Retinal pigment epithelial cell (primary cell): ENCODE measurements around the gene ANKRD27.
"Not testable (repeated sequence)": the region's sequence is repeated elsewhere in the genome, so short reads cannot be mapped to it uniquely, and the experiment has no call there.

Experiments
- DNase-seq: peaks from one replicate; pipeline ENCODE4 v3.0.0-alpha.2; 2010; ENCODE audit warnings: low read depth
- H3K4me3 ChIP-seq: 2 replicates; pipeline ENCODE4 v1.5.1; 2011; ENCODE audit warnings: mild to moderate bottlenecking, low read length, control low read depth, moderate library complexity
- TF ChIP-seq, protein P1 (sequence below): conservative IDR thresholded peaks from 2 replicates; pipeline ENCODE4 v1.5.1; 2011; ENCODE audit warnings: low read depth, low read length, control low read depth, inconsistent platforms

Gene ANKRD27

DNA sequence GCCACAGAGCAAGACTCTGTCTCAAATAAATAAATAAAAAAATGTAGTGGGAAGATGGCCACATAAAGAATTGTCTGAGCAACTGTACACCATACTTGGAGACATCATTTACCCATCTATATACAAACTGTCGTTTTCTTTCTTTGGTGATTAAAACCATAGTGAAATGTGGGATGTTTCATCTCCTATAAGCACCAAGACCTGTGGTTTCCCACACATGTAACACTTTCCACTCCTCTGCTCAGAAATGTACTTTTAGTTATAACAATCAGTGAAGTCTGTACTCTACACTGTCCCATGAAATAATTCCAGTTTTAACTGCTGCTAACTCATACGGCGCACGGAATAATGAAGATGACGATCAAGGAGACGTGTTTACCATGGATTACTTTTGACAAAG, 75.7 kb downstream of the ANKRD27 start:
- no peak overlapping the region for H3K4me3 ChIP-seq
- DNase-seq: no peak
- TF ChIP-seq, protein P1, sequence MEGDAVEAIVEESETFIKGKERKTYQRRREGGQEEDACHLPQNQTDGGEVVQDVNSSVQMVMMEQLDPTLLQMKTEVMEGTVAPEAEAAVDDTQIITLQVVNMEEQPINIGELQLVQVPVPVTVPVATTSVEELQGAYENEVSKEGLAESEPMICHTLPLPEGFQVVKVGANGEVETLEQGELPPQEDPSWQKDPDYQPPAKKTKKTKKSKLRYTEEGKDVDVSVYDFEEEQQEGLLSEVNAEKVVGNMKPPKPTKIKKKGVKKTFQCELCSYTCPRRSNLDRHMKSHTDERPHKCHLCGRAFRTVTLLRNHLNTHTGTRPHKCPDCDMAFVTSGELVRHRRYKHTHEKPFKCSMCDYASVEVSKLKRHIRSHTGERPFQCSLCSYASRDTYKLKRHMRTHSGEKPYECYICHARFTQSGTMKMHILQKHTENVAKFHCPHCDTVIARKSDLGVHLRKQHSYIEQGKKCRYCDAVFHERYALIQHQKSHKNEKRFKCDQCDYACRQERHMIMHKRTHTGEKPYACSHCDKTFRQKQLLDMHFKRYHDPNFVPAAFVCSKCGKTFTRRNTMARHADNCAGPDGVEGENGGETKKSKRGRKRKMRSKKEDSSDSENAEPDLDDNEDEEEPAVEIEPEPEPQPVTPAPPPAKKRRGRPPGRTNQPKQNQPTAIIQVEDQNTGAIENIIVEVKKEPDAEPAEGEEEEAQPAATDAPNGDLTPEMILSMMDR: no peak

DNA sequence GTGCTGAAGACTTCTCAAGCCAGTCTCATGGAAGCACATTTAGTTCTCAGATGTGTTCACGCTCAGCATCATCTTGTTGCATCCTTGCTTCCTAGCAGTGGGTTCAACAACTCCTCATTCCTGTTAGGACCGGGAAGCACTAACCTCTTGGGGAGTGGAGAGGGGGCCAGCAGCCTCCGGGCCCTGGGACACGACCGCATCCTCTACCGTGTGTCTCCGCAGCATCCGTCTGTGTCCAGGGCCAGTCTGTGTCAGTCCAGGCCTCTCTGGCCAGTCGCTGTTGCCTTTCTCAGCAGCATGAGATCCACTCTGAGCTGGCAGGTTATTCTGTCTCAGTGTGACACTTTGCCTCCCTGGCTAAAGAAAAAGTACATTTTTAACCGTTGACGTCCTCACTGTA, 77.0 kb downstream of the ANKRD27 start:
- no peak overlapping the region for H3K4me3 ChIP-seq
- DNase-seq: no peak
- TF ChIP-seq, protein P1: no peak

DNA sequence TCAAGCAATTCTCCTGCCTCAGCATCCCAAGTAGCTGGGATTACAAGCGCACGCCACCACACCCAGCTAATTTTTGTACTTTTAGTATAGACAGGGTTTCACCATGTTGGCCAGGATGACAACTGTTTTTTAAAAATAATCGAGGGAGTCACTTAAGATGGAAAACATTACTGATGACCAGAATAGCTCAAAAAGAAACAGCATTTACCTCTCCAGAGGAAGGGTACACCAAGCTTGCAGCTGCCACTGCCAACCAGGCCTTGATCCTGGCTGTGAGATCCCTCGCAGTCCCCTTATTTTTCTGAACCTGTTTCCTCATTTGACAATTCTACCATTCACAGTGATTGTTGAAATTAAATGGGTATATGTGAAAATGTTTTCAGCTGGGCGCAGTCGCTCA, 79.5 kb downstream of the ANKRD27 start:
- no peak overlapping the region for H3K4me3 ChIP-seq
- TF ChIP-seq, protein P1: no peak
- no peak for DNase-seq

DNA sequence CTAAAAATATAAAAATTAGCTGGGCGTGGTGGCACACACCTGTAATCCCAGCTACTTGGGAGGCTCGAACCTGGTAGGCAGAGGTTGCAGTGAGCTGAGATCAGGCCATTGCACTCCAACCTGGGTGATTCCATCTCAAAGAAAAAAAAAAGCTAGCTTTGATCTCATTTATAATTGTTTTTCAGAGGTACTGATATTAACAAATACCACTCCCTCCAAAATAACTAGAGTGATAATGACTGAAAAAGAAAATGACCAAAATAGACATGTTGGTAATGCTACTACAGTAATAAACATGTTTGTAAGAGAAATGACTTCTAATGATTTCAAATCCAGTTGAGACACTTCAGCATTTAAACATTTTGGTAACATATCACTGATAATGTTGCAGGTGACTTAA, 81.0 kb downstream of the ANKRD27 start:
- H3K4me3 ChIP-seq: no peak overlapping the region
- TF ChIP-seq, protein P1: no peak
- no peak for DNase-seq

DNA sequence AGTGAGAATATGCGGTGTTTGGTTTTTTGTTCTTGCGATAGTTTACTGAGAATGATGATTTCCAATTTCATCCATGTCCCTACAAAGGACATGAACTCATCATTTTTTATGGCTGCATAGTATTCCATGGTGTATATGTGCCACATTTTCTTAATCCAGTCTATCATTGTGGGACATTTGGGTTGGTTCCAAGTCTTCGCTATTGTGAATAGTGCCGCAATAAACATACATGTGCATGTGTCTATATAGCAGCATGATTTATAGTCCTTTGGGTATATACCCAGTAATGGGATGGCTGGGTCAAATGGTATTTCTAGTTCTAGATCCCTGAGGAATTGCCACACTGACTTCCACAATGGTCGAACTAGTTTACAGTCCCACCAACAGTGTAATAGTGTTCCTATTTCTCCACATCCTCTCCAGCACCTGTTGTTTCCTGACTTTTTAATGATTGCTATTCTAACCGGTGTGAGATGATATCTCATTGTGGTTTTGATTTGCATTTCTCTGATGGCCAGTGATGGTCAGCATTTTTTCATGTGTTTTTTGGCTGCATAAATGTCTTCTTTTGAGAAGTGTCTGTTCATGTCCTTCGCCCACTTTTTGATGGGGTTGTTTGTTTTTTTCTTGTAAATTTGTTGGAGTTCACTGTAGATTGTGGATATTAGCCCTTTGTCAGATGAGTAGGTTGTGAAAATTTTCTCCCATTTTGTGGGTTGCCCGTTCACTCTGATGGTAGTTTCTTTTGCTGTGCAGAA, 87.1 kb downstream of the ANKRD27 start:
- DNase-seq, H3K4me3 ChIP-seq: not testable (repeated sequence)

DNA sequence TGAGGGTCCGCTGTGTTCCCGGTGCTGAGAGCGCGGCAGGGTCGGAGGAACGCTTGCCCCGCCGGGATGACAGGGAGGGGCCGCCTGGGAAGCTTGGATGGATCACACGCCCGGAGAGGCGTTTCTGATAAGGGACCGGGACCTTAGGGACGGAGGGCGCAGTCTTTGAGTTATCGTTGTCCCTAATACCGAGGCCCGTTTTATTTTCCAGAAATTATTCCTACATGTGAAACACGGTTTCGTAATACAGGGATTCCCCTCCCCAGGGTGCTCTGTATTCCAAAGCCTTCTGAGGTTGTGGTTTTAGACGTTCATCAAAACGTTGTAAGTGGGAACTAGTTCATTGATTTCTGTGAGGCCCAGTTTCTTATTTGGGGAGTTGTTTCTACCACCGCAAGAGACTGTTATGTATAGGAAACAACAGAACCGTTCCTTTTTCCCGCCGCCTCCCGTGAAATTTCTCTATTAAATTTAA, 93.2 kb downstream of the ANKRD27 start:
- DNase-seq: no peak

DNA sequence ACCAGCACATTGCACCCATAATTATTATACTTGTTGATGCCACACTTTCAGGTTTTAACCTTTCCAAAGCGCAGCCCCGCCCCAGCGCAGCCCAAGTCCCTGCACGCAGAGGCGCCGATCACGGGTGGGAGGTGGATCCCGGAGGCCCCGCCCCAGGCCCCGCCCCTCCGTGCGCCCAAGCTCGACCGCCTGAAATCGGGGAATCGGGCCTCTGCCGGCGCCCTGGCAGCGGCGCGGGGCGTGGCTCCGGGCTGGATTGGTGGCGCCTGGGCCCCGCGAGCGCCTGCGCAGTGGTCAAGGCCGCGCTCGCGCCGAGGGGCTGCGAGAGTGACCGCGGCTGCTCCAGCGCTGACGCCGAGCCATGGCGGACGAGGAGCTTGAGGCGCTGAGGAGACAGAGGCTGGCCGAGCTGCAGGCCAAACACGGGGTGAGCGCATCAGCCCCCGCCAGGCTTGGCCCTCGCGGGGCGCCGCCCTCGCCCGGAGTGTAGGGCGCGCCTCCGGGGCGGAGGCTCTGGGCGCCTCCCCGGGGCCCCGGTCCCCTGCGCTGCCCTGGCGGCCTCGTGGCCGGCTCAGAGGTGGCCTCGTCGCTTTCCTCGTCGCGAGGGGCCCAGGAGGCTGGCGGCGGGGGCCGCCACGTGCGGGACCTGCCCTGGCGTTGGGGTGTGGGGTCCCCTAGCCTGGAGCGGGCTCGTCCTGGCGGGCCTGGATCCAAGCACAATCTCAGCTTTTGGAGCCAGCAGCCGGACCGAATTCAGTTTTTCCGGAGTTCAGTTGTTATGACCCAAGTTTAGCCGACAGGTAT, 93.9 kb downstream of the ANKRD27 start, which contains the start of gene PDCD5:
TSS of gene PDCD5 (plus strand) at position 290 of the 804 bp plus-strand sequence. CDS start at position 362, 72 bp downstream.
- DNase-seq: peak; percentile 66
- TF ChIP-seq, protein P1: no peak
- peak within 1 kb of the TSS; percentile 85 for H3K4me3 ChIP-seq

More for the DNA sequence above, 93.2 kb downstream of the ANKRD27 start:
- H3K4me3 ChIP-seq: peak overlapping the region; percentile 85
- TF ChIP-seq, protein P1: no peak
